ENCODE results near the gene CLEC11A. TPM values are rescaled to one million over a fixed set of nuclear protein-coding genes. Genes with fewer than 3 reads are reported as not detected.

The CLEC11A gene
- total RNA-seq, 1 experiment from 2014 or later = 59.1 TPM

GRCh38 chr19:50718255-50719118 is 4.7 kb upstream of the CLEC11A start:
- CTCF ChIA-PET = interaction anchor here (0.7 kb wide), 2 partner anchors 13 to 174 kb away, joined by 3 to 11 read pairs; no protein-coding TSS in a partner anchor
- intact Hi-C loops (cut with micrococcal nuclease; ENCODE audit: unreplicated experiment) = no loop called here
- Histone ChIP-seq H3K4me1 (ENCODE audit: insufficient read depth, low read length, poor library complexity, severe bottlenecking) (peaks cover 48% of the 10 kb centered on the region), H3K36me3 (ENCODE audit: insufficient read depth, low read length, poor library complexity, severe bottlenecking) (peaks cover 24% of the 10 kb centered on the region), H3K27ac (ENCODE audit: low read depth, low read length, poor library complexity, severe bottlenecking) (peak overlapping the region; percentile 61), H3K27me3 (replicated peaks; ENCODE audit: insufficient read depth, low read depth, low read length, poor library complexity) (no peaks in the 10 kb centered on the region), H3K4me3 (ENCODE audit: low read depth, low read length, poor library complexity, severe bottlenecking) (peak overlapping the region; percentile 71), H3K9me3 (ENCODE audit: low read depth, low read length, poor library complexity, severe bottlenecking) (no peaks in the 10 kb centered on the region)
- DNase-seq (ENCODE audit: low spot score) = no peak
- TF ChIP-seq EZH2 (IDR thresholded peaks at IDR 0.05; ENCODE audit: borderline replicate concordance, low read depth, low read length, poor library complexity, severe bottlenecking) = no peak
- no peak for TF ChIP-seq CTCF (conservative IDR thresholded peaks at IDR 0.05; ENCODE audit: low read depth, low read length)
- BruUV-seq (replicated peaks) = no TSS peak
- POLR2A ChIA-PET (ENCODE audit: low non-redundant PET) = no interaction called here

- no peaks in the 10 kb centered on the region for H3K27me3 ChIP-seq (replicated peaks; ENCODE audit: insufficient read depth, low read depth, low read length, poor library complexity)
- peaks cover 52% of the 10 kb centered on the region for H3K4me1 ChIP-seq (ENCODE audit: insufficient read depth, low read length, poor library complexity, severe bottlenecking)
- POLR2A ChIA-PET (ENCODE audit: low non-redundant PET) = no interaction called here
- H3K9me3 ChIP-seq (ENCODE audit: low read depth, low read length, poor library complexity, severe bottlenecking) = no peaks in the 10 kb centered on the region
- H3K36me3 ChIP-seq (ENCODE audit: insufficient read depth, low read length, poor library complexity, severe bottlenecking) = peaks cover 18% of the 10 kb centered on the region
- peak overlapping the region; percentile 71 for H3K4me3 ChIP-seq (ENCODE audit: low read depth, low read length, poor library complexity, severe bottlenecking)
- no peak for TF ChIP-seq EZH2 (IDR thresholded peaks at IDR 0.05; ENCODE audit: borderline replicate concordance, low read depth, low read length, poor library complexity, severe bottlenecking)
- TF ChIP-seq CTCF (conservative IDR thresholded peaks at IDR 0.05; ENCODE audit: low read depth, low read length) = no peak
- intact Hi-C loops (cut with micrococcal nuclease; ENCODE audit: unreplicated experiment) = no loop called here
- BruUV-seq (replicated peaks) = no TSS peak
- peak overlapping the region; percentile 61 for H3K27ac ChIP-seq (ENCODE audit: low read depth, low read length, poor library complexity, severe bottlenecking)
- no peak for DNase-seq (ENCODE audit: low spot score)
- CTCF ChIA-PET = interaction anchor here (0.7 kb wide), 2 partner anchors 13 to 173 kb away, joined by 3 to 11 read pairs; no protein-coding TSS in a partner anchor
Observed at GRCh38 chr19:50719119-50719435, 4.1 kb upstream of the CLEC11A start.

- no TSS peak for BruUV-seq (replicated peaks)
- peaks cover 16% of the 10 kb centered on the region for H3K36me3 ChIP-seq (ENCODE audit: insufficient read depth, low read length, poor library complexity, severe bottlenecking)
- H3K27me3 ChIP-seq (replicated peaks; ENCODE audit: insufficient read depth, low read depth, low read length, poor library complexity) = no peaks in the 10 kb centered on the region
- intact Hi-C loops (cut with micrococcal nuclease; ENCODE audit: unreplicated experiment) = no loop called here
- TF ChIP-seq EZH2 (IDR thresholded peaks at IDR 0.05; ENCODE audit: borderline replicate concordance, low read depth, low read length, poor library complexity, severe bottlenecking) = no peak
- no peak for TF ChIP-seq CTCF (conservative IDR thresholded peaks at IDR 0.05; ENCODE audit: low read depth, low read length)
- H3K27ac ChIP-seq (ENCODE audit: low read depth, low read length, poor library complexity, severe bottlenecking) = peak within 1 kb of the TSS; percentile 61
- ChIA-PET POLR2A (ENCODE audit: low non-redundant PET) (no interaction called here), CTCF (interaction anchor here (0.6 kb wide), 1 partner anchor 313 kb away, joined by 6 read pairs; no protein-coding TSS in a partner anchor)
- H3K9me3 ChIP-seq (ENCODE audit: low read depth, low read length, poor library complexity, severe bottlenecking) = no peaks in the 10 kb centered on the region
- peak within 1 kb of the TSS; percentile 71 for H3K4me3 ChIP-seq (ENCODE audit: low read depth, low read length, poor library complexity, severe bottlenecking)
- H3K4me1 ChIP-seq (ENCODE audit: insufficient read depth, low read length, poor library complexity, severe bottlenecking) = peaks cover 54% of the 10 kb centered on the region
- peak; percentile 71 for DNase-seq (ENCODE audit: low spot score)
Observed at GRCh38 chr19:50719566-50719965, 3.6 kb upstream of the CLEC11A start, which contains the start of gene SHANK1. Gene SHANK1, minus strand, starts transcription at chr19:50719802. Its CDS starts 2,883 bp downstream, at chr19:50716919.
